Type B pancreatic cell (in vitro differentiated cells): Measurements from ENCODE around the gene FNBP1L. TPM values are rescaled to one million over a fixed set of nuclear protein-coding genes. Genes with fewer than 3 reads are reported as not detected.

Source experiments
- DNase-seq: peaks from one replicate; pipeline ENCODE4 v3.0.0; 2021; ENCODE audit warnings: mixed read lengths; ENCODE audit not compliant: unreplicated experiment; ENCODE audit errors: extremely low spot score
- H3K27ac Mint-ChIP-seq: 2 replicates; pipeline ENCODE4 v1.8.0; 2021; ENCODE audit warnings: mild to moderate bottlenecking, mixed read lengths
- H3K27me3 Mint-ChIP-seq: 2 replicates; pipeline ENCODE4 v1.8.0; 2021; ENCODE audit warnings: mixed read lengths
- H3K36me3 Mint-ChIP-seq: 2 replicates; pipeline ENCODE4 v1.8.0; 2021; ENCODE audit warnings: mixed read lengths
- H3K4me1 Mint-ChIP-seq: one replicate; pipeline ENCODE4 v1.8.0; 2021; ENCODE audit warnings: mixed read lengths; ENCODE audit not compliant: unreplicated experiment
- H3K4me3 Mint-ChIP-seq: 2 replicates; pipeline ENCODE4 v1.8.0; 2021; ENCODE audit warnings: mild to moderate bottlenecking, mixed read lengths
- H3K9me3 Mint-ChIP-seq: 2 replicates; pipeline ENCODE4 v1.8.0; 2021; ENCODE audit warnings: mixed read lengths
- total RNA-seq: library from RNA; stranded (reverse); gene quantifications from 2 replicates; pipeline ENCODE4 v1.2.1, GENCODE V29; 2021; ENCODE audit warnings: low replicate concordance
- TF ChIP-seq, protein P1 (sequence below): fragments of 200-600 bp; sonication (generic); conservative IDR thresholded peaks from 2 replicates; pipeline ENCODE4 v1.5.0; 2021; ENCODE audit warnings: antibody characterized with exemption, mild to moderate bottlenecking

Gene FNBP1L
- total RNA-seq, 1 donor from 2014 or later = 74.7 TPM

- H3K27ac Mint-ChIP-seq = no peak overlapping the region
- no peaks in the 10 kb centered on the region for H3K27me3 Mint-ChIP-seq
- no peak for DNase-seq
- TF ChIP-seq, protein P1, sequence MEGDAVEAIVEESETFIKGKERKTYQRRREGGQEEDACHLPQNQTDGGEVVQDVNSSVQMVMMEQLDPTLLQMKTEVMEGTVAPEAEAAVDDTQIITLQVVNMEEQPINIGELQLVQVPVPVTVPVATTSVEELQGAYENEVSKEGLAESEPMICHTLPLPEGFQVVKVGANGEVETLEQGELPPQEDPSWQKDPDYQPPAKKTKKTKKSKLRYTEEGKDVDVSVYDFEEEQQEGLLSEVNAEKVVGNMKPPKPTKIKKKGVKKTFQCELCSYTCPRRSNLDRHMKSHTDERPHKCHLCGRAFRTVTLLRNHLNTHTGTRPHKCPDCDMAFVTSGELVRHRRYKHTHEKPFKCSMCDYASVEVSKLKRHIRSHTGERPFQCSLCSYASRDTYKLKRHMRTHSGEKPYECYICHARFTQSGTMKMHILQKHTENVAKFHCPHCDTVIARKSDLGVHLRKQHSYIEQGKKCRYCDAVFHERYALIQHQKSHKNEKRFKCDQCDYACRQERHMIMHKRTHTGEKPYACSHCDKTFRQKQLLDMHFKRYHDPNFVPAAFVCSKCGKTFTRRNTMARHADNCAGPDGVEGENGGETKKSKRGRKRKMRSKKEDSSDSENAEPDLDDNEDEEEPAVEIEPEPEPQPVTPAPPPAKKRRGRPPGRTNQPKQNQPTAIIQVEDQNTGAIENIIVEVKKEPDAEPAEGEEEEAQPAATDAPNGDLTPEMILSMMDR = no peak
- H3K9me3 Mint-ChIP-seq = no peaks in the 10 kb centered on the region
- H3K4me1 Mint-ChIP-seq = no peaks in the 10 kb centered on the region
- H3K36me3 Mint-ChIP-seq = peaks cover 35% of the 10 kb centered on the region
- no peak overlapping the region for H3K4me3 Mint-ChIP-seq
These were observed 93.1 kb downstream of the FNBP1L start for GRCh38 chr1:93541045-93541444.

DNA sequence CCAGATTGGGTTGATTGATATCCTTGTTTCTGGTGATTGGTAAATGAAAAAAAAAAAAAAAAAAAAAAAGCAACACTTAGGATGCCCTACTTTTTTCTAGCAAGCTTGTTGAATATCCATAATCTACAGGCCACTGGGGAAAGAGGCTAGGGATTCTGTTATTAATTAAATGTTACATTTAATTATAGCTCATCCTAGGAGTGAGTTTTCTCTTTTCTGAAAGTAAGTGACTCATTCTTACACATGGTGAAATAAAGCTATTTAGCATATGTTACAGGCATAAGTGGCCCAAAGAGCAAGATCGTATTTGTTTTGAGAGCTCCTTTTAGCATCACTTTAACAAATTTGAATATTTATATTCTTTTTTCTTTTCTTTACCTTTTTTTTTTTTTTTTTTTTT, 94.5 kb downstream of the FNBP1L start:
- Mint-ChIP-seq H3K4me3 (no peak overlapping the region), H3K9me3 (no peaks in the 10 kb centered on the region), H3K36me3 (peaks cover 38% of the 10 kb centered on the region), H3K4me1 (no peaks in the 10 kb centered on the region), H3K27me3 (no peaks in the 10 kb centered on the region), H3K27ac (no peak overlapping the region)
- DNase-seq = no peak
- TF ChIP-seq, protein P1 = no peak

DNA sequence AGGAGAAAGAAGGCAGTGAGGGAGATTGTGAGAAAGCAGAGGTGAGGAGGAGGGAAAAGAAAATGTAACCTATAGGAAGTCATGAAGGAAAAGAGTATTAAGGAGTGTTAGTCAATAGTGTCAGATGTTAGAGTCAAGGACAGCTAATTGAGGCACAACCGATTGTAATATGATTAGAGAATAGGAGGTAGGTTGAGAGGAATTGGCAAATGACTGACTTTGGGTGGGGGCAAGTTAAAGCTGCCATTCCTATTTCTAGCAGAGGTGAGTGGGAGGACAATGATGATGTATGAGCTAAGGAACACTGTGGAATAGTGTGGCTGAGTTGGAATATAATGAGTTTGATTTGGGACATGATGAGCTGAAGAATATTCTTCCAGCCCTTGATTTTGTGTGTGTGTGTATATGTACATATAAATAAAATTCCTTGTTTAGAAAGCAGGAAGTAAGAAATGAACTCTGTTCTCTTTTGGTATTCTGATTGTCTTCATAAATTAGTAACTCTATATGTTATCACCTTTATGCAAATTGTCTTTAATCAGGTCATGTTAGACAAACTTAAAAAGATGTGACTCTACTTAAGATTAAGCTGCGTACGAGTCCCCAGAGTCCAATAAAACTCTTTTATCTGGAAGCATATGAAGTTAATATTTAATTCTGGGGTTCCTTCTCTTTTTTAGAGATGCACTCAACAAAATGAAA, 98.4 kb downstream of the FNBP1L start:
- TF ChIP-seq, protein P1 = no peak
- peak overlapping the region; percentile 2 for H3K27ac Mint-ChIP-seq

GRCh38 chr1:93549131-93549530, 101.2 kb downstream of the FNBP1L start:
- TF ChIP-seq, protein P1 = no peak
- Mint-ChIP-seq H3K27ac (no peak overlapping the region), H3K9me3 (no peaks in the 10 kb centered on the region), H3K36me3 (peaks cover 38% of the 10 kb centered on the region), H3K4me1 (peaks cover 25% of the 10 kb centered on the region), H3K4me3 (no peak overlapping the region), H3K27me3 (no peaks in the 10 kb centered on the region)
- DNase-seq = no peak

More for the DNA sequence above, 98.4 kb downstream of the FNBP1L start:
- no peaks in the 10 kb centered on the region for H3K4me1 Mint-ChIP-seq
- peaks cover 35% of the 10 kb centered on the region for H3K36me3 Mint-ChIP-seq
- no peaks in the 10 kb centered on the region for H3K9me3 Mint-ChIP-seq
- H3K27me3 Mint-ChIP-seq = no peaks in the 10 kb centered on the region
- no peak for DNase-seq
- no peak overlapping the region for H3K4me3 Mint-ChIP-seq

GRCh38 chr1:93549811-93550210, 101.9 kb downstream of the FNBP1L start:
- Mint-ChIP-seq H3K4me3 (no peak overlapping the region), H3K27ac (no peak overlapping the region), H3K36me3 (peaks cover 44% of the 10 kb centered on the region), H3K27me3 (no peaks in the 10 kb centered on the region), H3K9me3 (no peaks in the 10 kb centered on the region), H3K4me1 (peaks cover 32% of the 10 kb centered on the region)
- TF ChIP-seq, protein P1 = no peak
- DNase-seq = no peak
